Natural killer cell (primary cell): ENCODE measurements around the gene GEMIN8. TPM values are rescaled to one million over a fixed set of nuclear protein-coding genes. Genes with fewer than 3 reads are reported as not detected.

Experiments
- ATAC-seq, 3 donors: fragments of 150-1000 bp in 2 of 3; fragments of 200-7000 bp in 1 of 3; cut with Tn5 transposase; 1 replicate in 1 of 3; 2 replicates in 2 of 3; pipeline ENCODE4 v1.10.0; 2021; ENCODE audit warnings: mild to moderate bottlenecking in 2 of 3, moderate library complexity in 2 of 3
- DNase-seq, 2 donors: peaks; one replicate each; pipeline versions ENCODE4 v3.0.0 to v3.0.0-alpha.2; 2013 to 2021; ENCODE audit warnings: mixed read lengths in 1 of 2
- H3K27ac ChIP-seq: one replicate; pipeline ENCODE4 v1.5.1; 2013; ENCODE audit warnings: mild to moderate bottlenecking, low read length
- H3K27me3 ChIP-seq: one replicate; pipeline ENCODE4 v1.6.1; 2013; ENCODE audit warnings: low read length; ENCODE audit not compliant: control insufficient read depth, insufficient read depth
- H3K36me3 ChIP-seq: one replicate; pipeline ENCODE4 v1.6.1; 2013; ENCODE audit warnings: low read length; ENCODE audit not compliant: control insufficient read depth, insufficient read depth
- H3K4me1 ChIP-seq: one replicate; pipeline ENCODE4 v1.6.1; 2013; ENCODE audit warnings: low read length; ENCODE audit not compliant: control insufficient read depth, insufficient read depth
- H3K4me3 ChIP-seq: one replicate; pipeline ENCODE4 v1.5.1; 2013; ENCODE audit warnings: low read length
- H3K9me3 ChIP-seq: one replicate; pipeline ENCODE4 v1.6.1; 2013; ENCODE audit warnings: low read length; ENCODE audit not compliant: control insufficient read depth, insufficient read depth
- H3K27ac Mint-ChIP-seq, 2 donors: one replicate each; pipeline ENCODE4 v1.8.0; 2022; ENCODE audit warnings: mild to moderate bottlenecking in 2 of 2, mixed read lengths in 2 of 2, moderate library complexity in 1 of 2
- H3K27me3 Mint-ChIP-seq, 2 donors: one replicate each; pipeline ENCODE4 v1.8.0; 2022; ENCODE audit warnings: low read depth in 2 of 2, mixed read lengths in 2 of 2
- H3K36me3 Mint-ChIP-seq: one replicate; pipeline ENCODE4 v1.8.0; 2022; ENCODE audit warnings: mixed read lengths
- H3K4me1 Mint-ChIP-seq, 2 donors: one replicate each; pipeline ENCODE4 v1.8.0; 2022; ENCODE audit warnings: mixed read lengths in 2 of 2
- H3K4me3 Mint-ChIP-seq: one replicate; pipeline ENCODE4 v1.8.0; 2022; ENCODE audit warnings: mild to moderate bottlenecking, moderate library complexity, mixed read lengths
- H3K9me3 Mint-ChIP-seq, 2 donors: one replicate each; pipeline ENCODE4 v1.8.0; 2022; ENCODE audit warnings: mixed read lengths in 2 of 2
- CTCF ChIP-seq: fragments of 200-600 bp; IDR thresholded peaks from one replicate; pipeline ENCODE4 v1.8.0; 2022; ENCODE audit warnings: antibody characterized with exemption
- WGBS: methylation state at CpG from one replicate; pipeline ENCODE4 v1.1.7; 2013; ENCODE audit warnings: missing lambda C conversion rate; ENCODE audit not compliant: insufficient coverage; 5-methylcytosine and 5-hydroxymethylcytosine counted together
- intact Hi-C: fragments of 100-400 bp; cut with micrococcal nuclease; formaldehyde crosslinking; loops from one replicate; pipeline ENCODE4 v1.14.2; 2022
- total RNA-seq, 4 donors: library from RNA; stranded (reverse); fragments of 120-200 nt in 1 of 4; gene quantifications; one replicate each; pipeline versions ENCODE4 v1.2.3 to v1.2.4, GENCODE V29; 2013 to 2022

GEMIN8 gene
- total RNA-seq, 3 donors from 2014 or later (not counting 1 experiment from before 2014, with no cell fraction given), result 8.8 to 13.4 (median 9.7) TPM

- 90% methylated on average over 3 of the region's 4 CpGs for WGBS
- no peak overlapping the region for H3K27ac Mint-ChIP-seq
- intact Hi-C loops, result no loop called here
- H3K27me3 ChIP-seq, result no peaks in the 10 kb centered on the region
- H3K36me3 ChIP-seq, result peaks cover 5% of the 10 kb centered on the region
- ATAC-seq, result no peak
- H3K36me3 Mint-ChIP-seq, result no peaks in the 10 kb centered on the region
- no peak overlapping the region for H3K4me3 Mint-ChIP-seq
- no peaks in the 10 kb centered on the region for H3K9me3 ChIP-seq
- no peak overlapping the region for H3K4me3 ChIP-seq
- no peak for DNase-seq
- no peaks in the 10 kb centered on the region for H3K9me3 Mint-ChIP-seq
- no peak for TF ChIP-seq CTCF
- H3K27ac ChIP-seq, result no peak overlapping the region
- H3K4me1 ChIP-seq, result no peaks in the 10 kb centered on the region
- H3K27me3 Mint-ChIP-seq, result no peaks in the 10 kb centered on the region
- peaks cover 5 to 7% of the 10 kb centered on the region in 2 donors for H3K4me1 Mint-ChIP-seq
Observed at GRCh38 chrX:14013054-14013453, 16.6 kb downstream of the GEMIN8 start.

GRCh38 chrX:14010566-14010965 is 19.1 kb downstream of the GEMIN8 start:
- TF ChIP-seq CTCF, result no peak
- no peaks in the 10 kb centered on the region for H3K4me1 ChIP-seq
- no peaks in the 10 kb centered on the region for H3K9me3 ChIP-seq
- H3K9me3 Mint-ChIP-seq, result no peaks in the 10 kb centered on the region
- no peak overlapping the region for H3K4me3 ChIP-seq
- 100% methylated on average over 1 of the region's 3 CpGs for WGBS
- DNase-seq (no peak), ATAC-seq (no peak)
- peaks cover 5% of the 10 kb centered on the region for H3K36me3 ChIP-seq
- no peaks in the 10 kb centered on the region for H3K27me3 ChIP-seq
- no peak overlapping the region for H3K4me3 Mint-ChIP-seq
- no peaks in the 10 kb centered on the region for H3K27me3 Mint-ChIP-seq
- H3K27ac ChIP-seq, result no peak overlapping the region
- no peaks in the 10 kb centered on the region for H3K36me3 Mint-ChIP-seq
- H3K27ac Mint-ChIP-seq, result no peak overlapping the region
- intact Hi-C loops, result no loop called here
- H3K4me1 Mint-ChIP-seq, result peaks cover 5 to 7% of the 10 kb centered on the region in 2 donors

GRCh38 chrX:14006540-14006939 is 23.2 kb downstream of the GEMIN8 start:
- no peak overlapping the region for H3K27ac Mint-ChIP-seq
- H3K9me3 Mint-ChIP-seq, result no peaks in the 10 kb centered on the region
- H3K9me3 ChIP-seq, result no peaks in the 10 kb centered on the region
- TF ChIP-seq CTCF, result no peak
- H3K27me3 Mint-ChIP-seq, result no peaks in the 10 kb centered on the region
- no peaks in the 10 kb centered on the region for H3K4me1 ChIP-seq
- intact Hi-C loops, result no loop called here
- H3K27ac ChIP-seq, result no peak overlapping the region
- no peak overlapping the region for H3K4me3 ChIP-seq
- H3K4me3 Mint-ChIP-seq, result no peak overlapping the region
- no peaks in the 10 kb centered on the region for H3K36me3 Mint-ChIP-seq
- DNase-seq, result no peak
- H3K36me3 ChIP-seq, result peaks cover 3% of the 10 kb centered on the region
- no peak for ATAC-seq
- H3K4me1 Mint-ChIP-seq, result no peaks in the 10 kb centered on the region
- no peaks in the 10 kb centered on the region for H3K27me3 ChIP-seq
- 96% methylated on average over 9 of the region's 10 CpGs for WGBS

GRCh38 chrX:14003876-14004425 is 25.7 kb downstream of the GEMIN8 start:
- no peak overlapping the region for H3K4me3 Mint-ChIP-seq
- Histone ChIP-seq H3K36me3 (peaks cover 3% of the 10 kb centered on the region), H3K27me3 (no peaks in the 10 kb centered on the region), H3K4me3 (no peak overlapping the region), H3K4me1 (no peaks in the 10 kb centered on the region), H3K9me3 (no peaks in the 10 kb centered on the region), H3K27ac (no peak overlapping the region)
- H3K27me3 Mint-ChIP-seq, result no peaks in the 10 kb centered on the region
- no peak overlapping the region for H3K27ac Mint-ChIP-seq
- DNase-seq (no peak), ATAC-seq (no peak)
- H3K4me1 Mint-ChIP-seq, result no peaks in the 10 kb centered on the region
- H3K9me3 Mint-ChIP-seq, result no peaks in the 10 kb centered on the region
- WGBS, result 100% methylated on average over 1 of the region's 2 CpGs
- no peak for TF ChIP-seq CTCF
- intact Hi-C loops, result no loop called here
- H3K36me3 Mint-ChIP-seq, result no peaks in the 10 kb centered on the region
